Tibial nerve (tissue), 4 donors: ENCODE results near the gene RNF182. TPM values are rescaled to one million over a fixed set of nuclear protein-coding genes. Genes with fewer than 3 reads are reported as not detected.

ENCODE experiments used
- DNase-seq, 2 donors: peaks; one replicate each; pipeline ENCODE4 v3.0.0-alpha.2; 2019; ENCODE audit warnings: low spot score in 2 of 2
- H3K27ac ChIP-seq, 4 donors: fragments of 200-600 bp; sonication (generic) in 3 of 4; one replicate each; pipeline ENCODE4 v1.5.1; 2017 to 2019; ENCODE audit warnings: mild to moderate bottlenecking in 1 of 4
- H3K27me3 ChIP-seq, 2 donors: fragments of 200-600 bp; sonication (generic) in 1 of 2; one replicate each; pipeline versions ENCODE4 v1.5.1 to v1.6.0; 2017 to 2019
- H3K36me3 ChIP-seq, 3 donors: fragments of 200-600 bp; sonication (generic); one replicate each; pipeline ENCODE4 v1.5.1; 2018 to 2019
- H3K4me1 ChIP-seq, 4 donors: fragments of 200-600 bp; sonication (generic) in 3 of 4; one replicate each; pipeline ENCODE4 v1.5.1; 2017 to 2019
- H3K4me3 ChIP-seq, 4 donors: fragments of 200-600 bp; sonication (generic) in 3 of 4; one replicate each; pipeline ENCODE4 v1.5.1; 2017 to 2019; ENCODE audit warnings: mild to moderate bottlenecking in 1 of 4, moderate library complexity in 1 of 4
- H3K9me3 ChIP-seq, 4 donors: fragments of 200-600 bp; sonication (generic) in 3 of 4; one replicate each; pipeline ENCODE4 v1.5.1; 2017 to 2019
- CTCF ChIP-seq, 5 experiments: fragments of 200-600 bp in 3 of 5; fragments of 450-650 bp in 2 of 5; sonication (generic) in 3 of 5; IDR thresholded peaks; one replicate each; pipeline ENCODE4 v1.5.1; 2016 to 2019; ENCODE audit warnings: antibody characterized with exemption in 5 of 5, mild to moderate bottlenecking in 3 of 5, moderate library complexity in 2 of 5
- EP300 ChIP-seq, 2 donors: sonication (generic); formaldehyde crosslinking; IDR thresholded peaks; one replicate each; pipeline ENCODE4 v1.6.1; 2017; ENCODE audit warnings: antibody characterized with exemption in 2 of 2, mild to moderate bottlenecking in 1 of 2
- POLR2A ChIP-seq, 2 donors: fragments of 450-650 bp; IDR thresholded peaks; one replicate each; pipeline ENCODE4 v1.6.1; 2017; ENCODE audit warnings: antibody characterized with exemption in 2 of 2, mild to moderate bottlenecking in 2 of 2, moderate library complexity in 2 of 2
- WGBS, 2 donors: methylation state at CpG; one replicate each; pipeline ENCODE4 v1.1.5; 2018; 5-methylcytosine and 5-hydroxymethylcytosine counted together
- total RNA-seq, 4 donors: library from RNA; depleted of rRNA; stranded (reverse); fragments of >200 nt; gene quantifications; one replicate each; pipeline ENCODE4 v1.1.0, GENCODE V29; 2016

RNF182 gene
- total RNA-seq, 4 donors from 2014 or later: 0.39 to 2.1 TPM; not detected in 2

GRCh38 chr6:13911337-13911736, 13.4 kb upstream of the RNF182 start:
- no peaks in the 10 kb centered on the region for H3K36me3 ChIP-seq
- no peaks in the 10 kb centered on the region for H3K9me3 ChIP-seq
- peaks cover 0 to 5% (median 0%) of the 10 kb centered on the region in 4 donors for H3K4me1 ChIP-seq
- H3K27me3 ChIP-seq: no peaks in the 10 kb centered on the region
- no peak overlapping the region for H3K4me3 ChIP-seq
- WGBS, 2 donors: 86 to 87% methylated on average over 2 of the region's 2 CpGs
- H3K27ac ChIP-seq: no peak overlapping the region
- DNase-seq: no peak
- TF ChIP-seq POLR2A (IDR thresholded peaks at IDR 0.05) (no peak), EP300 (IDR thresholded peaks at IDR 0.05) (no peak), CTCF (IDR thresholded peaks at IDR 0.05) (no peak)

GRCh38 chr6:13913226-13914001, 11.3 kb upstream of the RNF182 start:
- no peak overlapping the region for H3K4me3 ChIP-seq
- 76 to 84% methylated on average over 8 of the region's 8 CpGs for WGBS, 2 donors
- H3K9me3 ChIP-seq: no peaks in the 10 kb centered on the region
- H3K27me3 ChIP-seq: no peaks in the 10 kb centered on the region
- no peak overlapping the region for H3K27ac ChIP-seq
- peaks cover 0 to 5% (median 0%) of the 10 kb centered on the region in 4 donors for H3K4me1 ChIP-seq
- DNase-seq: no peak
- TF ChIP-seq EP300 (IDR thresholded peaks at IDR 0.05) (no peak), CTCF (IDR thresholded peaks at IDR 0.05) (no peak), POLR2A (IDR thresholded peaks at IDR 0.05) (no peak)
- no peaks in the 10 kb centered on the region for H3K36me3 ChIP-seq

GRCh38 chr6:13914351-13914750, 10.4 kb upstream of the RNF182 start:
- 19 to 35% methylated on average over 2 of the region's 2 CpGs for WGBS, 2 donors
- no peak for TF ChIP-seq POLR2A (IDR thresholded peaks at IDR 0.05)
- no peak for DNase-seq

GRCh38 chr6:13915561-13916229, 9.1 kb upstream of the RNF182 start:
- H3K36me3 ChIP-seq: no peaks in the 10 kb centered on the region
- no peak overlapping the region for H3K4me3 ChIP-seq
- peaks cover 0 to 5% (median 0%) of the 10 kb centered on the region in 4 donors for H3K4me1 ChIP-seq
- 77 to 82% methylated on average over 3 of the region's 3 CpGs for WGBS, 2 donors
- H3K27me3 ChIP-seq: no peaks in the 10 kb centered on the region
- H3K27ac ChIP-seq: no peak overlapping the region
- H3K9me3 ChIP-seq: no peaks in the 10 kb centered on the region
- DNase-seq: no peak
- TF ChIP-seq CTCF (IDR thresholded peaks at IDR 0.05) (no peak), POLR2A (IDR thresholded peaks at IDR 0.05) (no peak), EP300 (IDR thresholded peaks at IDR 0.05) (no peak)

More at GRCh38 chr6:13914351-13914750, 10.4 kb upstream of the RNF182 start:
- no peak overlapping the region for H3K27ac ChIP-seq
- H3K36me3 ChIP-seq: no peaks in the 10 kb centered on the region
- H3K27me3 ChIP-seq: no peaks in the 10 kb centered on the region
- H3K9me3 ChIP-seq: no peaks in the 10 kb centered on the region
- no peak overlapping the region for H3K4me3 ChIP-seq
- H3K4me1 ChIP-seq: peaks cover 0 to 5% (median 0%) of the 10 kb centered on the region in 4 donors

GRCh38 chr6:13916230-13916944, 8.4 kb upstream of the RNF182 start:
- WGBS, 2 donors: 86 to 89% methylated on average over 5 of the region's 5 CpGs
- Histone ChIP-seq H3K36me3 (no peaks in the 10 kb centered on the region), H3K4me3 (no peak overlapping the region), H3K9me3 (no peaks in the 10 kb centered on the region), H3K27me3 (no peaks in the 10 kb centered on the region), H3K27ac (no peak overlapping the region), H3K4me1 (peaks cover 0 to 5% (median 0%) of the 10 kb centered on the region in 4 donors)
- no peak for DNase-seq
- TF ChIP-seq POLR2A (IDR thresholded peaks at IDR 0.05) (no peak), EP300 (IDR thresholded peaks at IDR 0.05) (no peak)
